Activated T-helper 2 cell treated with anti-CD3 and anti-CD28 coated beads, Interferon-gamma antibody, Interleukin-2, Interleukin-4, amounts not matched to agents 10 μg/mL and 5 μg/mL and 100 μg/mL, durations not matched to agents 14 hours and 24 hours and 36 hours (primary cell): ENCODE results near the gene ZNF397. TPM values are rescaled to one million over a fixed set of nuclear protein-coding genes. Genes with fewer than 3 reads are reported as not detected.
"Not testable (repeated sequence)": the region's sequence is repeated elsewhere in the genome, so short reads cannot be mapped to it uniquely, and the experiment has no call there.

Experiments
- DNase-seq: peaks from one replicate; pipeline ENCODE4 v3.0.0; 2021; ENCODE audit warnings: low spot score
- H3K27ac Mint-ChIP-seq: one replicate; pipeline ENCODE4 v1.8.0; 2021; ENCODE audit warnings: mixed read lengths
- H3K27me3 Mint-ChIP-seq: one replicate; pipeline ENCODE4 v1.8.0; 2021; ENCODE audit warnings: low read depth, mixed read lengths
- H3K36me3 Mint-ChIP-seq: one replicate; pipeline ENCODE4 v1.8.0; 2021; ENCODE audit warnings: low read depth, mixed read lengths
- H3K4me1 Mint-ChIP-seq: one replicate; pipeline ENCODE4 v1.8.0; 2021; ENCODE audit warnings: low read depth, mixed read lengths
- H3K4me3 Mint-ChIP-seq: one replicate; pipeline ENCODE4 v1.8.0; 2021; ENCODE audit warnings: low read depth, mild to moderate bottlenecking, moderate library complexity, mixed read lengths
- H3K9me3 Mint-ChIP-seq: one replicate; pipeline ENCODE4 v1.8.0; 2021; ENCODE audit warnings: mixed read lengths
- intact Hi-C: fragments of 100-400 bp; cut with micrococcal nuclease; formaldehyde crosslinking; loops from one replicate; pipeline ENCODE4 v1.15.1; 2023
- total RNA-seq: library from RNA; stranded (reverse); gene quantifications from 2 replicates; pipeline ENCODE4 v1.2.3, GENCODE V29; 2022

ZNF397 gene
- 14.6 and 18.4 TPM in 2 replicates for total RNA-seq

DNA sequence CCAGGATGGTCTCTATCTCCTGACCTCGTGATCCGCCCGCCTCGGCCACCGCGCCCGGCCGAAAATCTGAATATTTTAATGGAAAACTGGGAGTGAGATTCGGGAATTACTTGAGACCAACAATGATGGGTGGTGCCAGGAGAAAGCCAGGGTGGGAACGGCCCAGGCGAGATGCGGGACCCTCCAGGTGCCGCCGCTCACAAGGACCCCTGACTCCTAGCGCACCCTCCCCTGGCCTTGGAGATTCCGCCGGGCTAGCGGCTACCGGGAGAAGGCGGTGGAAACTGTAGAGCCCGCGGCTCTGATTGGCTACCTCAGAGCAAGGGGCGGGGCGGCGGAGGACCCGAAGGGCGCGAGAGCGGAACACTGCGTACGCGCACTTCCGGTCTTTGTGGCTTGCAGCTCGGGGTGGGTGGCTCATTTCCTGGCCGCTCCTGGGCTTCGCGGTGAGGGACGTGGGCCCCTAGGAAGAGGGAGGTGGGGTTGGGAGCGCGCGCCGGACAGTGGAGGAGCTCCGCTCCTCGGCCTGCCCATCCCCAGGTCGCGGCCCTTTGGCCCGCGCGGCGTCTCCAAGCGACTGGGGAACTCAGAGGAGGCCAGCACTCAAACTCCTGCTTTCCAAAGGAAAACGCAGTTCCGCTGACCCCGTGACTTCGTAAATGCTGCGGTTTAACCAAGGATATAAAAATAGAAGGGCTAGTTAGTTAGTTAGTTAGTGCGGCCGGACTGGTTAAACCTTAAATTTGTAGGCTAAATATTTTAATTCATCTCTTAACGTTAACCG lies at the start of gene ZNF397:
Gene ZNF397 (plus strand): TSS at position 371 of the 784 bp plus-strand sequence. CDS start 1,437 bp downstream, outside the sequence.
- no peaks in the 10 kb centered on the region for H3K27me3 Mint-ChIP-seq
- H3K36me3 Mint-ChIP-seq = peaks cover 39% of the 10 kb centered on the region
- peak; percentile 94 for DNase-seq
- peaks cover 35% of the 10 kb centered on the region for H3K9me3 Mint-ChIP-seq
- peaks cover 11% of the 10 kb centered on the region for H3K4me1 Mint-ChIP-seq
- H3K27ac Mint-ChIP-seq = peak within 1 kb of the TSS; percentile 98
- H3K4me3 Mint-ChIP-seq = peak within 1 kb of the TSS; percentile 94
- intact Hi-C loops = loop anchor here (1.0 to 5.0 kb wide), 10 partner anchors 28 to 886 kb away; partner anchors contain the start of genes ELP2, GALNT1, INO80C and RMP24

DNA sequence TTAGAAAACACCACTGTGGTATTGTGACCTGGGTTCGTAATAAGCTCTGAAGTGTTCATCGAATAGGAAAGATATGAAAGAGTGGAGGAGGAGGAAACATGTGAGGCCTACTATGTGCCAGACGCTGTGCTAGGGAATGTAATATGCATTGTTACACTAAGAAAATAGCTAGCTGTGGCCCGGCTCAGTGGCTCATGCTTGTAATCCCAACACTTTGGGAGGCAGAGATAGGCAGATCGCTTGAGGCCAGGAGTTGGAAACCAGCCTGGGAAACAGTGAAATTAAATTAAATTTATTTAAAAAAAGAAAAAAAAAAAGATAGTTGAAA lies 49.2 kb upstream of the ZNF397 start:
- H3K36me3 Mint-ChIP-seq = no peaks in the 10 kb centered on the region
- H3K27ac Mint-ChIP-seq = no peak overlapping the region
- H3K4me3 Mint-ChIP-seq = no peak overlapping the region
- intact Hi-C loops = no loop called here
- no peak for DNase-seq
- no peaks in the 10 kb centered on the region for H3K9me3 Mint-ChIP-seq
- peaks cover 7% of the 10 kb centered on the region for H3K4me1 Mint-ChIP-seq
- no peaks in the 10 kb centered on the region for H3K27me3 Mint-ChIP-seq

DNA sequence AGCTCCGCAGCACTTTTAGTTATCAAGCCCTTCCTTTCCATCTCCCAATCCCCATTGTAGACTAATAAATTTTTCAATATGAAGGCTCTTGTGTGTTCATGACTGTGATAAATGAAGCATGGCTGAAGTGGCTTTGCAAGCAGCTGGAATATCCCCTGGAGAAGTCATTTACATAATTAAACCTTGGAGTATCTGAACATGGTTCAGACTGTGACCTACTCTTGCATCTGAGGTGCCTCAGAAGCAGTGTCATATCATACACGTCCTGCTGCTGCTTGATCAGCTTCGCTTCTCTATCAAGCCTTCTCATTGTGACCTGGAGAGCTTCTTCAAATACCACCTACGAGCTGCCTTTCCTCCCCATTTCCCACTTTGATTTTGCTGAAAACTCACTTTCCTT lies 48.4 kb upstream of the ZNF397 start:
- no peaks in the 10 kb centered on the region for H3K27me3 Mint-ChIP-seq
- no peaks in the 10 kb centered on the region for H3K36me3 Mint-ChIP-seq
- no peak overlapping the region for H3K27ac Mint-ChIP-seq
- no peaks in the 10 kb centered on the region for H3K9me3 Mint-ChIP-seq
- DNase-seq = no peak
- no peak overlapping the region for H3K4me3 Mint-ChIP-seq
- peaks cover 7% of the 10 kb centered on the region for H3K4me1 Mint-ChIP-seq
- intact Hi-C loops = no loop called here

DNA sequence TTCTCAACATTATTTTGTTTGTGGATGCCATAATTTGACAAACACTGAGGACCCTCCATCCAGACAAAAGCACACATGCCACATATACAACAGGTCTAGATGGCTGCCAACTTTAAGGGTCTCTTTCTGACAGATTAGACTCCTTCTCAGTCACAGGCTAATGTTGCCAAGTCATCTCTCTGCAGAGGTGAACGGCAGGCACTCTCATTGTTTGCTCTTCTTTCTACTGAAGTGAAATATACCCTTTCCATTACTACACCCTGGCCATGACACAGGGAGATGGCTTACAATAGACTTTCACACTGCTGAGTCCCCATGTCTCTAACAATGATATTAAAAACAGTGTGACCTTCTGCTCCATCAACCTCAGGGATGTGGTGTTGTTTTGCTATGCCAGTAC lies 47.5 kb upstream of the ZNF397 start:
- DNase-seq = no peak
- no peaks in the 10 kb centered on the region for H3K27me3 Mint-ChIP-seq

DNA sequence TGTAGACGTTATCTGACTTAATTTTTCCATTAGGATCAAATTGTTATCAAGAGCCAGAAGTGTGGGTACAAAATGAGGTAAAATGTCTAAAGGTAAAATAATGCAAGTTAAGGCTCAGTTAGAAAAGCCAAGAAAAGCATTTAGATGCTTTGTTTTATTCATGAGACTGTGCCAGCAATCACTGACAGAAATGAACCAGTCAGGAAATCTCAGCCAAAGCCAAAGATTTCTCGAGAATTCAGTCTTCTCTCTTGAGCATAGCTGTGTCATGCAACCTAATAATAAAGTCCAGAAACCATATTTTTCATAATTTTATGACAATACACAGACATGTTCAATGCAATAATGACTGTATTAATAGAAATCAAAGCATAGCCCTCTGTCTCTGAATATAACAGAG lies 43.5 kb upstream of the ZNF397 start:
- no peaks in the 10 kb centered on the region for H3K9me3 Mint-ChIP-seq
- H3K27ac Mint-ChIP-seq = no peak overlapping the region
- intact Hi-C loops = no loop called here
- DNase-seq = no peak
- H3K4me1 Mint-ChIP-seq = peaks cover 1% of the 10 kb centered on the region
- H3K27me3 Mint-ChIP-seq = no peaks in the 10 kb centered on the region
- no peaks in the 10 kb centered on the region for H3K36me3 Mint-ChIP-seq
- H3K4me3 Mint-ChIP-seq = no peak overlapping the region

More for the DNA sequence above, 47.5 kb upstream of the ZNF397 start:
- Mint-ChIP-seq H3K36me3 (no peaks in the 10 kb centered on the region), H3K4me1 (peaks cover 7% of the 10 kb centered on the region), H3K4me3 (no peak overlapping the region), H3K27ac (no peak overlapping the region), H3K9me3 (no peaks in the 10 kb centered on the region)
- intact Hi-C loops = no loop called here

DNA sequence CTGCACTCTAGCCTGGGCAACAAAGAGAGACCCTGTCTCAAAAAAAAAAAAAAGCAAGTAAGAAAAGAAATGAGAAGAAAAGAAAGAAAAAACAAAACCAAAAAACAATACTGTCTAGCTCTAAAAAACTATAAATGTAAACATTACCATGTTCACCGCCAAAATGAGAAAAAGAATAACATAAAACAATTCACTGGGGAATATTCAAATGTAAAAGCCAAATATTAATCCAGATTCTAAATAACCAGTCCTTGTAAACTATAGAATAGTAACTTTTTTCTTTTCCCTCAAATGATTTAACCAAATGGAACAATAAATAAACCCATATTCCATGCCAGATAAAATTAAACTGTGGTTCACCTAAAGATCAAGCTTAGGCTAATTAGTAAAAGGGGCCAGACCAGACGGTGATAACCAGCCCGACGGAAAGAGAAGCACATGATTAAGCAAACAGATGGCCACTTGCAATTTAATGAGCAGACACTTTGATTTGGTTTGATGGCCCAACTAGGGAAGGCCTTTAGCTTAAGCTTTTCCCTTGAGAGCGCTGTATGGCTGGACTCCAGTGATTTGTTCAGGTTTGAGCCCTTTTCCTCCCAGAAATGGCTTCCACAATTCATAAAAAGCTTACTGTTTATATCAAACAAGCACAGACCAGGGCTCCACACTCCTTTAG lies 39.4 kb upstream of the ZNF397 start:
- no peak for DNase-seq
- H3K27ac Mint-ChIP-seq = no peak overlapping the region
- peaks cover 12% of the 10 kb centered on the region for H3K9me3 Mint-ChIP-seq
- no peaks in the 10 kb centered on the region for H3K4me1 Mint-ChIP-seq
- H3K36me3 Mint-ChIP-seq = no peaks in the 10 kb centered on the region
- H3K4me3 Mint-ChIP-seq = no peak overlapping the region
- H3K27me3 Mint-ChIP-seq = no peaks in the 10 kb centered on the region
- intact Hi-C loops = no loop called here

DNA sequence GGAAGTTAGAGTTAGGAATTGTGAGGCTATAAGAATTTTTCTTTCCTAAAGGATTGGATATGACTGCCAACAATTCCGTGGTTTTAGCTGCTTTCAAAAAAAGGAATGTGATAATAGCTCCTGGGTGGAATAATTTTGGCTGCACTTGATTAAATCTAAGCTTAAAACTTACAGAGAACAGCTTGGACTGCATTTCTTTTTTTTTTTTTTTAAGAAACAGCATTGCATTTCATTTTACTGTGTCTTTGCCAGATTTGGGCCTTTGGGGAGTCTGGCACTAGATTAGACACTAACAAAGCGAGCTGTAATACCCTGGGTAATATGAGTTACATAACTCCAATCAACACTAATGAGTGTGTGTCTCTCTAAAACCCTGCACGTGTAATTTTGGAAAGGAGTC lies 37.8 kb upstream of the ZNF397 start:
- Mint-ChIP-seq H3K4me1 (no peaks in the 10 kb centered on the region), H3K9me3 (peaks cover 12% of the 10 kb centered on the region), H3K27ac (no peak overlapping the region), H3K27me3 (no peaks in the 10 kb centered on the region), H3K36me3 (no peaks in the 10 kb centered on the region), H3K4me3 (no peak overlapping the region)
- DNase-seq = no peak
- intact Hi-C loops = no loop called here

DNA sequence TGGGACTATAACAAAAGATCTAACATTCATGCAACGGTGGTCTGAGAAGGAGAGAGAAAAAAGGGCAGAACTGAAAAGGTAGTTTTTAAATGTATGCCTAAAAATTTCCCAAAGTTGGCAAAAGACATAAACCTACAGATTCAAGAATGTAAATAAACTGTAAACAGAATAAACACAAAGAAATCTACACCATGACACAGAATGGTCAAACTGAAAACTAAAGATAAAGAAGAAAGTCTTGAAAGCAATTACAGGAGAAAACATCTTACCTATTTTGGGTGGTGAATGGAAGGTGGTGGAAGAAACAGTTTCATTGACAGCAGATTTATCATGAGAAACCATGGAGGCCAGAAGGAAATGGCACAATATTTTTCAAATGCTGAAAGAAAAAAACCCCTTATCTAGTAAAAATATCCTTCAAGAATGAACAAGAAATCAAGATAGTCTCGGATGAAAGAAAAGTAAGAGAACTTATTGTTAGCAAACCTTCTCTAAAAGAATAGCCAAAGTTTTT lies 35.6 kb upstream of the ZNF397 start:
- Mint-ChIP-seq H3K27ac (no peak overlapping the region), H3K4me1 (no peaks in the 10 kb centered on the region)
- intact Hi-C loops = no loop called here

DNA sequence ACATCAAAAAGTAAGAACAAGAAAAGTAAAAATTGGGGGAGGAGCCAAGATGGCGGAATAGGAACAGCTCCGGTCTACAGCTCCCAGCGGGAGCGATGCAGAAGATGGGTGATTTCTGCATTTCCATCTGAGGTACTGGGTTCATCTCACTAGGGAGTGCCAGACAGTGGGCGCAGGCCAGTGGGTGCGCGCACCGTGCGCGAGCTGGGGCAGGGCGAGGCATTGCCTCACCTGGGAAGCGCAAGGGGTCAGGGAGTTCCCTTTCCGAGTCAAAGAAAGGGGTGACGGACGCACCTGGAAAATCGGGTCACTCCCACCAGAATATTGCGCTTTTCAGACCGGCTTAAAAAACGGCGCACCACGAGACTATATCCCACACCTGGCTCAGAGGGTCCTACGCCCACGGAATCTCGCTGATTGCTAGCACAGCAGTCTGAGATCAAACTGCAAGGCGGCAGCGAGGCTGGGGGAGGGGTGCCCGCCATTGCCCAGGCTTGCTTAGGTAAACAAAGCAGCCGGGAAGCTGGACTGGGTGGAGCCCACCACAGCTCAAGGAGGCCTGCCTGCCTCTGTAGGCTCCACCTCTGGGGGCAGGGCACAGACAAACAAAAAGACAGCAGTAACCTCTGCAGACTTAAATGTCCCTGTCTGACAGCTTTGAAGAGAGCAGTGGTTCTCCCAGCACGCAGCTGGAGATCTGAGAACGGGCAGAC lies 34.9 kb upstream of the ZNF397 start:
- H3K4me1 Mint-ChIP-seq, H3K4me3 Mint-ChIP-seq, H3K27me3 Mint-ChIP-seq, H3K27ac Mint-ChIP-seq, intact Hi-C loops, DNase-seq, H3K36me3 Mint-ChIP-seq: not testable (repeated sequence)
- peaks cover 12% of the 10 kb centered on the region for H3K9me3 Mint-ChIP-seq

More for the DNA sequence above, 35.6 kb upstream of the ZNF397 start:
- no peak for DNase-seq
- Mint-ChIP-seq H3K9me3 (peaks cover 12% of the 10 kb centered on the region), H3K36me3 (no peaks in the 10 kb centered on the region), H3K4me3 (no peak overlapping the region), H3K27me3 (no peaks in the 10 kb centered on the region)

DNA sequence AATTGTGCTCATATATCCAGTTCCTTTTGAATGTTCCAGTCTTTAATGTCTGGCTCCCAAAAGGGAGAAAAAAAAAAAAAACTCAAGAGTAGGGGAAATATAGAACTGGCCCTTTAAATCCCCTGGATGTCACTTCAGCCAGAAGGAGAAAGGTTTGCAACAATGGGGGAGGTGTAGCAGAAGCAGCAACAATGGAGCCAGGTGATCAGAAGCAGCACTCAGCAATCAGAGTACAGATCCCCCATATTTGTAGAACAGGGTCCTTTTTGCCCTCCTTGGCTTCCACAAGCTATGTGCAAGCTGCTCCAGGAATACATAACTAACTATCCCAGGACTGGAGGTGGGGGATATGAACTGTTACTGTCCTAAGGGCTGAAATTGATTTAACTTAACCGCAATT lies 25.8 kb upstream of the ZNF397 start:
- H3K36me3 Mint-ChIP-seq = no peaks in the 10 kb centered on the region
- intact Hi-C loops = no loop called here
- H3K27me3 Mint-ChIP-seq = peaks cover 7% of the 10 kb centered on the region
- H3K4me3 Mint-ChIP-seq = no peak overlapping the region
- no peak overlapping the region for H3K27ac Mint-ChIP-seq
- no peaks in the 10 kb centered on the region for H3K9me3 Mint-ChIP-seq
- DNase-seq = no peak
- H3K4me1 Mint-ChIP-seq = no peaks in the 10 kb centered on the region

DNA sequence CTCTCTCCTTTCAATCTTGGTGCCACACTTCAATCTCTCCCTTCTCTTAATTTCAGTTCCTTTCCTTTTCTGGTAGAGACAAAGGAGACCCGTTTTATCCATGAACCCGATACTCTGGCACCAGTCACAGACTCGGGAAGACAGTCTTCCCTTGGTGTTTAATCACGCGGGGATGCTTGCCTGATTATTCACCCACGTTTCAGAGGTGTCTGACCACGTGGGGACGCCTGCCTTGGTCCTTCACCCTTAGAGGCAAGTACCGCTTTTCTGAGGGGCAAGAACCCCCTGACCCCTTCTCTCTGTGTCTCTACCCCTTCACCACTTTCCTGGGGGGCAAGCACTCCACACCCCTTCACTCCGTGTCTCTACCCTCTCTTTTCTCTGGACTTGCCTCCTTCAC lies 24.2 kb upstream of the ZNF397 start:
- H3K4me1 Mint-ChIP-seq, H3K27me3 Mint-ChIP-seq, H3K4me3 Mint-ChIP-seq, H3K36me3 Mint-ChIP-seq, H3K27ac Mint-ChIP-seq, intact Hi-C loops, H3K9me3 Mint-ChIP-seq, DNase-seq: not testable (repeated sequence)

DNA sequence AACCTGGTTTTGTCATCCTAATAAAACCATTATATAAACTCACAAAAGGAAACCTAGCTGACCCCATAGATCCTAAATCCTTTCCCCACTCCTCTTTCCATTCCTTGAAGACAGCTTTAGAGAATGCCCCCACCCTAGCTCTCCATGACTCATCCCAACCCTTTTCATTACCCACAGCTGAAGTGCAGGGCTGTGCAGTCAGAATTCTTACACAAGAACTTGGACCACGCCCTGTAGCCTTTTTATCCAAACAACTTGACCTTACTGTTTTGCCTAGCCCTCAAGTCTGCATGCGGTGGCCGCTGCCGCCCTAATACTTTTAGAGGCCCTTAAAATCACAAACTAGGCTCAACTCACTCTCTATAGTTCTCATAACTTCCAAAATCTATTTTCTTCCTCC lies 21.5 kb upstream of the ZNF397 start:
- H3K36me3 Mint-ChIP-seq, DNase-seq, H3K4me1 Mint-ChIP-seq, intact Hi-C loops, H3K4me3 Mint-ChIP-seq, H3K9me3 Mint-ChIP-seq, H3K27ac Mint-ChIP-seq: not testable (repeated sequence)
- peaks cover 11% of the 10 kb centered on the region for H3K27me3 Mint-ChIP-seq

DNA sequence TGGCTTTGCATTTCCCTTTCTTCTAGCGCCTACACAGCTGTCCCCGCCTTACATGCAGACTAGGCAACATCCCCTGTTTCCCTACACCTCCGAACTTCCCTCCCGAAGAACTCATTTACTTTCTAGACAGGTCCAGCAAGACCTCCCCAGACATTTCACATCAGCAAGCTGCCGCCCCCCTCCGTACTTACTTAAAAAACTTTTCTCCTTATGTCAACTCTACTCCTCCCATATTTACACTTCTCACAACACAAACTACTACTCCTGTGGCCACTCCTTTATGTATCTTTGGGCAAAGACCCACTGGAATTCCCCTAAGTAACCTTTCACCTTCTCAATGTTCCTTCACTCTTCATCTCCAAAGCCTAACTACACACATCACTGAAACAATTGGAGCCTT lies 20.4 kb upstream of the ZNF397 start:
- intact Hi-C loops = no loop called here
- DNase-seq = no peak
- no peak overlapping the region for H3K27ac Mint-ChIP-seq
- H3K9me3 Mint-ChIP-seq = no peaks in the 10 kb centered on the region
- H3K27me3 Mint-ChIP-seq = peaks cover 11% of the 10 kb centered on the region
- no peaks in the 10 kb centered on the region for H3K36me3 Mint-ChIP-seq
- H3K4me1 Mint-ChIP-seq = no peaks in the 10 kb centered on the region
- H3K4me3 Mint-ChIP-seq = no peak overlapping the region
